B cell (primary cell): ENCODE data around the gene CEP128. TPM values are rescaled to one million over a fixed set of nuclear protein-coding genes. Genes with fewer than 3 reads are reported as not detected.

Experiments
- ATAC-seq: fragments of 200-7000 bp; cut with Tn5 transposase; one replicate; pipeline ENCODE4 v1.10.0; 2021; ENCODE audit warnings: low read depth, mild to moderate bottlenecking, moderate number of reproducible peaks, moderate library complexity
- CTCF ChIA-PET: fragments of 350-600 bp; sonication (Branson Sonifier 250); formaldehyde crosslinking; loops from one replicate; lab custom pipeline; 2021; ENCODE audit warnings: antibody characterized with exemption, inconsistent platforms; lab: Charles Lee
- POLR2A ChIA-PET: fragments of 350-600 bp; sonication (Branson Sonifier 250); formaldehyde crosslinking; loops from one replicate; lab custom pipeline; 2021; ENCODE audit warnings: antibody characterized with exemption; lab: Charles Lee
- DNase-seq: peaks from one replicate; pipeline ENCODE4 v3.0.0; 2013
- H2AFZ ChIP-seq: 2 replicates; pipeline ENCODE4 v1.6.1; 2012; ENCODE audit warnings: mild to moderate bottlenecking, low read depth, low read length; ENCODE audit not compliant: insufficient read depth, poor library complexity, severe bottlenecking
- H3K27ac ChIP-seq, 2 donors: 1 replicate in 1 of 2; 2 replicates in 1 of 2; pipeline ENCODE4 v1.5.1; 2012 to 2013; ENCODE audit warnings: low read length in 2 of 2, mild to moderate bottlenecking in 2 of 2, moderate library complexity in 1 of 2
- H3K27me3 ChIP-seq, 4 experiments: fragments of 200-600 bp in 1 of 4; sonication (generic) in 1 of 4; replicated peaks in 1 of 4; 1 replicate in 2 of 4; 2 replicates in 2 of 4; pipeline versions ENCODE4 v1.6.1 to v1.7.0; 2013 to 2016; ENCODE audit warnings: low read length in 3 of 4, mild to moderate bottlenecking in 2 of 4, mixed read lengths in 1 of 4, moderate library complexity in 1 of 4; ENCODE audit not compliant: insufficient read depth in 4 of 4, control insufficient read depth in 3 of 4; ENCODE audit errors: control extremely low read depth in 1 of 4
- H3K36me3 ChIP-seq, 2 experiments: replicated peaks in 1 of 2; 1 replicate in 1 of 2; 2 replicates in 1 of 2; pipeline versions ENCODE4 v1.6.1 to v1.7.1; 2013; ENCODE audit warnings: low read length in 1 of 2; ENCODE audit not compliant: insufficient read depth in 2 of 2, control insufficient read depth in 1 of 2; ENCODE audit errors: control extremely low read depth in 1 of 2, extremely low read depth in 1 of 2
- H3K4me1 ChIP-seq, 2 donors: fragments of 200-600 bp in 1 of 2; sonication (generic) in 1 of 2; 1 replicate in 1 of 2; 2 replicates in 1 of 2; pipeline versions ENCODE4 v1.5.1 to v1.6.1; 2013 to 2017; ENCODE audit warnings: low read length in 2 of 2; ENCODE audit not compliant: control insufficient read depth in 2 of 2, insufficient read depth in 2 of 2
- H3K4me2 ChIP-seq: replicated peaks from 2 replicates; pipeline ENCODE3; 2012; ENCODE audit warnings: mild to moderate bottlenecking, low read depth, low read length; ENCODE audit not compliant: poor library complexity, severe bottlenecking
- H3K4me3 ChIP-seq, 5 experiments: fragments of 200-600 bp in 1 of 5; sonication (generic) in 1 of 5; 1 replicate in 3 of 5; 2 replicates in 2 of 5; pipeline versions ENCODE4 v1.5.1 to v1.7.0; 2011 to 2016; ENCODE audit warnings: low read length in 4 of 5, mild to moderate bottlenecking in 4 of 5, low read depth in 2 of 5, control low read depth in 1 of 5, moderate library complexity in 1 of 5; ENCODE audit not compliant: insufficient read depth in 1 of 5; ENCODE audit errors: control extremely low read depth in 1 of 5, extremely low read depth in 1 of 5
- H3K79me2 ChIP-seq: fragments of 200-600 bp; sonication (generic); one replicate; pipeline ENCODE4 v1.6.0; 2016; ENCODE audit warnings: low read length; ENCODE audit not compliant: control insufficient read depth, insufficient read depth
- H3K9ac ChIP-seq: fragments of 200-600 bp; sonication (generic); 2 replicates; pipeline ENCODE4 v1.6.1; 2017; ENCODE audit warnings: mild to moderate bottlenecking, low read length, moderate library complexity
- H3K9me3 ChIP-seq, 3 donors: one replicate each; pipeline versions ENCODE4 v1.6.1 to v1.7.1; 2013; ENCODE audit warnings: low read length in 2 of 3; ENCODE audit not compliant: control insufficient read depth in 2 of 3, insufficient read depth in 1 of 3; ENCODE audit errors: control extremely low read depth in 1 of 3
- H4K20me1 ChIP-seq: 2 replicates; pipeline ENCODE4 v1.6.0; 2012; ENCODE audit warnings: mild to moderate bottlenecking, low read length; ENCODE audit not compliant: insufficient read depth, control insufficient read depth, poor library complexity, severe bottlenecking
- H3K27ac Mint-ChIP-seq: one replicate; pipeline ENCODE4 v1.8.0; 2021; ENCODE audit warnings: mixed read lengths
- H3K27me3 Mint-ChIP-seq: one replicate; pipeline ENCODE4 v1.8.0; 2021; ENCODE audit warnings: mixed read lengths
- H3K4me1 Mint-ChIP-seq: one replicate; pipeline ENCODE4 v1.8.0; 2021; ENCODE audit warnings: mixed read lengths
- H3K4me3 Mint-ChIP-seq: one replicate; pipeline ENCODE4 v1.8.0; 2021; ENCODE audit warnings: mixed read lengths
- H3K9me3 Mint-ChIP-seq: one replicate; pipeline ENCODE4 v1.8.0; 2022; ENCODE audit warnings: mixed read lengths; ENCODE audit not compliant: insufficient read depth
- EZH2 ChIP-seq: IDR thresholded peaks from 2 replicates; pipeline ENCODE4 v1.6.1; 2012; ENCODE audit warnings: borderline replicate concordance, low read depth, mild to moderate bottlenecking, moderate library complexity, low read length; ENCODE audit not compliant: insufficient read depth, poor library complexity, severe bottlenecking
- WGBS: methylation state at CpG from one replicate; pipeline ENCODE4 v1.1.5; 2013; ENCODE audit warnings: missing lambda C conversion rate; ENCODE audit not compliant: insufficient coverage; 5-methylcytosine and 5-hydroxymethylcytosine counted together
- intact Hi-C: fragments of 100-400 bp; cut with micrococcal nuclease; formaldehyde crosslinking; loops from one replicate; pipeline ENCODE4 v1.10.0; 2022
- polyA plus RNA-seq: library from polyadenylated mRNA; depleted of rRNA; stranded (reverse); fragments of >200 nt; gene quantifications from 2 replicates; pipeline ENCODE4 v1.2.3, GENCODE V29; 2012
- total RNA-seq, 2 donors: library from RNA; stranded (reverse); fragments of 120-200 nt in 1 of 2; gene quantifications; 1 replicate in 1 of 2; 2 replicates in 1 of 2; pipeline versions ENCODE4 v1.2.3 to v1.2.4, GENCODE V29; 2013 to 2022
- TF ChIP-seq, protein P1 (sequence below): fragments of 200-600 bp; IDR thresholded peaks from one replicate; pipeline ENCODE4 v1.8.0; 2022; ENCODE audit warnings: antibody characterized with exemption, mild to moderate bottlenecking

The CEP128 gene
- total and polyA plus RNA-seq, 2 donors (not counting 1 experiment from before 2014, with no cell fraction given) = 1.1 to 31.6 TPM

- H2AFZ ChIP-seq = no peak overlapping the region
- H3K9me3 ChIP-seq = no peaks in the 10 kb centered on the region
- no peaks in the 10 kb centered on the region for H3K4me1 ChIP-seq
- WGBS = 100% methylated on average over 1 of the region's 4 CpGs
- no peak overlapping the region for H3K9ac ChIP-seq
- CTCF ChIA-PET = interaction anchor here (0.7 kb wide), 1 partner anchor 105 kb away, joined by 3 read pairs; no protein-coding TSS in a partner anchor
- H4K20me1 ChIP-seq = no peaks in the 10 kb centered on the region
- no peak overlapping the region for H3K4me2 ChIP-seq
- intact Hi-C loops = no loop called here
- H3K27me3 Mint-ChIP-seq = no peaks in the 10 kb centered on the region
- no peak for DNase-seq
- H3K4me3 ChIP-seq = no peak overlapping the region
- H3K36me3 ChIP-seq = no peaks in the 10 kb centered on the region
- TF ChIP-seq EZH2 = no peak
- TF ChIP-seq, protein P1, sequence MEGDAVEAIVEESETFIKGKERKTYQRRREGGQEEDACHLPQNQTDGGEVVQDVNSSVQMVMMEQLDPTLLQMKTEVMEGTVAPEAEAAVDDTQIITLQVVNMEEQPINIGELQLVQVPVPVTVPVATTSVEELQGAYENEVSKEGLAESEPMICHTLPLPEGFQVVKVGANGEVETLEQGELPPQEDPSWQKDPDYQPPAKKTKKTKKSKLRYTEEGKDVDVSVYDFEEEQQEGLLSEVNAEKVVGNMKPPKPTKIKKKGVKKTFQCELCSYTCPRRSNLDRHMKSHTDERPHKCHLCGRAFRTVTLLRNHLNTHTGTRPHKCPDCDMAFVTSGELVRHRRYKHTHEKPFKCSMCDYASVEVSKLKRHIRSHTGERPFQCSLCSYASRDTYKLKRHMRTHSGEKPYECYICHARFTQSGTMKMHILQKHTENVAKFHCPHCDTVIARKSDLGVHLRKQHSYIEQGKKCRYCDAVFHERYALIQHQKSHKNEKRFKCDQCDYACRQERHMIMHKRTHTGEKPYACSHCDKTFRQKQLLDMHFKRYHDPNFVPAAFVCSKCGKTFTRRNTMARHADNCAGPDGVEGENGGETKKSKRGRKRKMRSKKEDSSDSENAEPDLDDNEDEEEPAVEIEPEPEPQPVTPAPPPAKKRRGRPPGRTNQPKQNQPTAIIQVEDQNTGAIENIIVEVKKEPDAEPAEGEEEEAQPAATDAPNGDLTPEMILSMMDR = no peak
- no peak overlapping the region for H3K27ac ChIP-seq
- H3K27me3 ChIP-seq = no peaks in the 10 kb centered on the region
- H3K27ac Mint-ChIP-seq = no peak overlapping the region
- H3K9me3 Mint-ChIP-seq = no peaks in the 10 kb centered on the region
- ATAC-seq = no peak
- H3K79me2 ChIP-seq = no peaks in the 10 kb centered on the region
- no peaks in the 10 kb centered on the region for H3K4me1 Mint-ChIP-seq
- POLR2A ChIA-PET = no interaction called here
- H3K4me3 Mint-ChIP-seq = no peak overlapping the region
These were observed 95.7 kb downstream of the CEP128 start for GRCh38 chr14:80845856-80846255.

GRCh38 chr14:80844872-80845271 is 96.7 kb downstream of the CEP128 start:
- H3K27ac Mint-ChIP-seq = no peak overlapping the region
- intact Hi-C loops = no loop called here

More at GRCh38 chr14:80844872-80845271, 96.7 kb downstream of the CEP128 start:
- no peaks in the 10 kb centered on the region for H3K36me3 ChIP-seq
- no peak overlapping the region for H3K27ac ChIP-seq
- TF ChIP-seq, protein P1 = no peak
- TF ChIP-seq EZH2 = no peak
- H2AFZ ChIP-seq = no peak overlapping the region
- ATAC-seq (no peak), DNase-seq (no peak)
- Mint-ChIP-seq H3K4me1 (no peaks in the 10 kb centered on the region), H3K4me3 (no peak overlapping the region), H3K27me3 (no peaks in the 10 kb centered on the region), H3K9me3 (no peaks in the 10 kb centered on the region)
- ChIA-PET POLR2A (no interaction called here), CTCF (no interaction called here)
- no peaks in the 10 kb centered on the region for H3K27me3 ChIP-seq
- no peaks in the 10 kb centered on the region for H3K4me1 ChIP-seq
- H3K4me3 ChIP-seq = no peak overlapping the region
- no peaks in the 10 kb centered on the region for H3K9me3 ChIP-seq
- WGBS = 100% methylated on average over 2 of the region's 2 CpGs
- no peaks in the 10 kb centered on the region for H3K79me2 ChIP-seq
- no peak overlapping the region for H3K9ac ChIP-seq
- no peaks in the 10 kb centered on the region for H4K20me1 ChIP-seq
- no peak overlapping the region for H3K4me2 ChIP-seq
